GM23338 (cell line): ENCODE results near the gene ECHDC1.

Source experiments
- CREB1 ChIP-seq: fragments of 250-450 bp; sonication (Bioruptor Pico); IDR thresholded peaks from 2 replicates; pipeline ENCODE4 v1.5.0; 2020; ENCODE audit warnings: low read depth, mild to moderate bottlenecking, moderate library complexity
- EZH2 ChIP-seq: fragments of 200-600 bp; sonication (generic); IDR thresholded peaks from one replicate; pipeline ENCODE4 v1.8.0; 2017; ENCODE audit warnings: antibody characterized with exemption, mild to moderate bottlenecking, low read depth; ENCODE audit not compliant: unreplicated experiment
- EZH2phosphoT487 ChIP-seq: fragments of 200-600 bp; sonication (generic); IDR thresholded peaks from one replicate; pipeline ENCODE4 v1.8.1; 2018; ENCODE audit warnings: antibody characterized with exemption; ENCODE audit not compliant: unreplicated experiment
- POLR2AphosphoS5 ChIP-seq: IDR thresholded peaks from 2 replicates; pipeline ENCODE4 v1.6.1; 2016; ENCODE audit warnings: antibody characterized with exemption, low read depth
- TF ChIP-seq, protein P1 (sequence below), 2 experiments: fragments of 200-600 bp in 1 of 2; sonication (generic) in 1 of 2; conservative IDR thresholded peaks; 2 replicates each; pipeline versions ENCODE4 v1.5.1 to v1.6.1; 2016 to 2017; ENCODE audit warnings: antibody characterized with exemption in 2 of 2, low read depth in 2 of 2, mild to moderate bottlenecking in 2 of 2, moderate library complexity in 1 of 2
- TF ChIP-seq, protein P2 (sequence below): IDR thresholded peaks from one replicate; pipeline ENCODE4 v1.6.1; 2018; ENCODE audit warnings: antibody characterized with exemption; ENCODE audit not compliant: unreplicated experiment

- TF ChIP-seq, protein P1, sequence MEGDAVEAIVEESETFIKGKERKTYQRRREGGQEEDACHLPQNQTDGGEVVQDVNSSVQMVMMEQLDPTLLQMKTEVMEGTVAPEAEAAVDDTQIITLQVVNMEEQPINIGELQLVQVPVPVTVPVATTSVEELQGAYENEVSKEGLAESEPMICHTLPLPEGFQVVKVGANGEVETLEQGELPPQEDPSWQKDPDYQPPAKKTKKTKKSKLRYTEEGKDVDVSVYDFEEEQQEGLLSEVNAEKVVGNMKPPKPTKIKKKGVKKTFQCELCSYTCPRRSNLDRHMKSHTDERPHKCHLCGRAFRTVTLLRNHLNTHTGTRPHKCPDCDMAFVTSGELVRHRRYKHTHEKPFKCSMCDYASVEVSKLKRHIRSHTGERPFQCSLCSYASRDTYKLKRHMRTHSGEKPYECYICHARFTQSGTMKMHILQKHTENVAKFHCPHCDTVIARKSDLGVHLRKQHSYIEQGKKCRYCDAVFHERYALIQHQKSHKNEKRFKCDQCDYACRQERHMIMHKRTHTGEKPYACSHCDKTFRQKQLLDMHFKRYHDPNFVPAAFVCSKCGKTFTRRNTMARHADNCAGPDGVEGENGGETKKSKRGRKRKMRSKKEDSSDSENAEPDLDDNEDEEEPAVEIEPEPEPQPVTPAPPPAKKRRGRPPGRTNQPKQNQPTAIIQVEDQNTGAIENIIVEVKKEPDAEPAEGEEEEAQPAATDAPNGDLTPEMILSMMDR (conservative IDR thresholded peaks at IDR 0.05; ENCODE audit: low read depth in 2 of 2): no peak
- TF ChIP-seq POLR2AphosphoS5 (no peak), EZH2 (no peak), EZH2phosphoT487 (no peak), CREB1 (CRISPR knock-in tag) (no peak)
- TF ChIP-seq, protein P2, sequence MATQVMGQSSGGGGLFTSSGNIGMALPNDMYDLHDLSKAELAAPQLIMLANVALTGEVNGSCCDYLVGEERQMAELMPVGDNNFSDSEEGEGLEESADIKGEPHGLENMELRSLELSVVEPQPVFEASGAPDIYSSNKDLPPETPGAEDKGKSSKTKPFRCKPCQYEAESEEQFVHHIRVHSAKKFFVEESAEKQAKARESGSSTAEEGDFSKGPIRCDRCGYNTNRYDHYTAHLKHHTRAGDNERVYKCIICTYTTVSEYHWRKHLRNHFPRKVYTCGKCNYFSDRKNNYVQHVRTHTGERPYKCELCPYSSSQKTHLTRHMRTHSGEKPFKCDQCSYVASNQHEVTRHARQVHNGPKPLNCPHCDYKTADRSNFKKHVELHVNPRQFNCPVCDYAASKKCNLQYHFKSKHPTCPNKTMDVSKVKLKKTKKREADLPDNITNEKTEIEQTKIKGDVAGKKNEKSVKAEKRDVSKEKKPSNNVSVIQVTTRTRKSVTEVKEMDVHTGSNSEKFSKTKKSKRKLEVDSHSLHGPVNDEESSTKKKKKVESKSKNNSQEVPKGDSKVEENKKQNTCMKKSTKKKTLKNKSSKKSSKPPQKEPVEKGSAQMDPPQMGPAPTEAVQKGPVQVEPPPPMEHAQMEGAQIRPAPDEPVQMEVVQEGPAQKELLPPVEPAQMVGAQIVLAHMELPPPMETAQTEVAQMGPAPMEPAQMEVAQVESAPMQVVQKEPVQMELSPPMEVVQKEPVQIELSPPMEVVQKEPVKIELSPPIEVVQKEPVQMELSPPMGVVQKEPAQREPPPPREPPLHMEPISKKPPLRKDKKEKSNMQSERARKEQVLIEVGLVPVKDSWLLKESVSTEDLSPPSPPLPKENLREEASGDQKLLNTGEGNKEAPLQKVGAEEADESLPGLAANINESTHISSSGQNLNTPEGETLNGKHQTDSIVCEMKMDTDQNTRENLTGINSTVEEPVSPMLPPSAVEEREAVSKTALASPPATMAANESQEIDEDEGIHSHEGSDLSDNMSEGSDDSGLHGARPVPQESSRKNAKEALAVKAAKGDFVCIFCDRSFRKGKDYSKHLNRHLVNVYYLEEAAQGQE: no peak
Observed at GRCh38 chr6:127262896-127263295, 80.5 kb downstream of the ECHDC1 start.
